Stimulated activated CD8-positive, alpha-beta memory T cell treated with anti-CD3 and anti-CD28 coated beads, Interleukin-12 subunit alpha, Interleukin-12 subunit beta, amount 100 ng/mL, for 4 hours (primary cell): Measurements from ENCODE around the gene IFNA6.

Experiments used
- DNase-seq: peaks from one replicate; pipeline ENCODE4 v3.0.0-alpha.2; 2020; ENCODE audit warnings: low read depth

IFNA6 gene

GRCh38 chr9:21331676-21332402 is 18.8 kb downstream of the IFNA6 start:
- DNase-seq: no peak

GRCh38 chr9:21326526-21327139 is 24.1 kb downstream of the IFNA6 start:
- no peak for DNase-seq

- no peak for DNase-seq
Observed at GRCh38 chr9:21324047-21324446, 26.6 kb downstream of the IFNA6 start.

- DNase-seq: no peak
Observed at GRCh38 chr9:21322911-21323461, 27.7 kb downstream of the IFNA6 start.

GRCh38 chr9:21320465-21320864 is 30.2 kb downstream of the IFNA6 start:
- DNase-seq: no peak

GRCh38 chr9:21317956-21318923 is 32.4 kb downstream of the IFNA6 start:
- no peak for DNase-seq

GRCh38 chr9:21316860-21317259 is 33.8 kb downstream of the IFNA6 start:
- DNase-seq: no peak

- DNase-seq: no peak
Observed at GRCh38 chr9:21316032-21316842, 34.5 kb downstream of the IFNA6 start.

GRCh38 chr9:21314152-21314551 is 36.5 kb downstream of the IFNA6 start:
- DNase-seq: no peak

- no peak for DNase-seq
Observed at GRCh38 chr9:21311889-21312288, 38.8 kb downstream of the IFNA6 start.

GRCh38 chr9:21305213-21305612 is 45.5 kb downstream of the IFNA6 start, which contains the start of gene IFNA5:
Gene IFNA5, minus strand, starts transcription at chr9:21305313. Its CDS starts 57 bp downstream, at chr9:21305256.
- no peak for DNase-seq
